ENCODE measurements around the gene KLF13. TPM values are rescaled to one million over a fixed set of nuclear protein-coding genes. Genes with fewer than 3 reads are reported as not detected.

KLF13 gene
- total RNA-seq, 1 experiment from 2014 or later = 32.9 TPM

DNA sequence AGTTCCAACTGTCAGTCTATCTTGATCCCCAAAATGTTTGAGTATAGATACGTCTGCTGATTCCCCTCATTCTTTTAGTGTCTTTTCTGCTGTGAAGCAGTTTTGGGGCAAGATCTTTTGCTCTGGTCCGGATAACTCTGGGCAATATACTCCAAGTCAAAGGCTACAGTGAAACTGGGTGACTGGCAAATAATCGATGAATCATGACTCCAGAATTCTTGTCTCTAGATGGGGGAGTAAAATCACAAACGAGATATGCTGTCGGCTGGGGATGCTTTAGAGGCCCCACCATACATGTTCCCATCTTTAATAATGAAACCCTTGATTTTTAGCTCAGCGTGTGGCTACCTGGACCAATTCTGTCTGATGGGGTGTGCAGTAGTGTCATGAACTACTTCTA lies 76.5 kb downstream of the KLF13 start:
- Histone ChIP-seq H2AFZ (ENCODE audit: low read length) (no peak overlapping the region), H3K9me2 (replicated peaks; ENCODE audit: insufficient read depth, low read length) (no peaks in the 10 kb centered on the region)

DNA sequence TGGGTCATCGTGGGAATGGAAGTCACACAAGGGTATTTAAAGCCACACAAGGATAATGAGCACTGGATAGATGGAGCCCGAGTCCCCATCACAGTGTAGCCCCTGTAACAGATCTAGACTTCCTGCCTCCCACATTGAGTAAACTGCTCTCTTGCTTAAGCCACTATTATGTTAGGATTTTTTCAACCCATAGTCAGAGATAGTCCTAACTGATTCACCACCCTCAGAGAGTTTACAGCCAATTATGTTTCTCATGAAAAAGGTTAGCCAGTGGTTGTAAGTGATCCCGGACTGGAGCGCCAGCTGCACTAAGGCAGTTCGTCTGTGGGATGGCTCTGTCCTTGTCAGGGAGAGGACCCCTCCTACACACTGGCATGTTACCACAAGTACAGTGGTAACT lies 77.0 kb downstream of the KLF13 start:
- no peak overlapping the region for H3K9ac ChIP-seq (ENCODE audit: low read length)
- H3K4me2 ChIP-seq (ENCODE audit: low read depth, low read length, poor library complexity, severe bottlenecking) = no peak overlapping the region
- no peaks in the 10 kb centered on the region for H3K4me1 ChIP-seq (ENCODE audit: low read length)
- DNase-seq = no peak
- H3K36me3 ChIP-seq (ENCODE audit: insufficient read depth, low read length) = no peaks in the 10 kb centered on the region
- H4K20me1 ChIP-seq (ENCODE audit: insufficient read depth, low read depth, low read length) = no peaks in the 10 kb centered on the region
- H3K27ac ChIP-seq (ENCODE audit: low read length) = no peak overlapping the region
- peaks cover 7% of the 10 kb centered on the region for H3K9me3 ChIP-seq (ENCODE audit: low read length)
- no peaks in the 10 kb centered on the region for H3K9me2 ChIP-seq (replicated peaks; ENCODE audit: insufficient read depth, low read length)
- no peaks in the 10 kb centered on the region for H3K27me3 ChIP-seq (ENCODE audit: low read length)
- no peak overlapping the region for H3K4me3 ChIP-seq (ENCODE audit: low read length)
- no peak overlapping the region for H2AFZ ChIP-seq (ENCODE audit: low read length)
- H3K79me2 ChIP-seq (ENCODE audit: low read length) = no peaks in the 10 kb centered on the region

More for the DNA sequence above, 76.5 kb downstream of the KLF13 start:
- Histone ChIP-seq H3K79me2 (ENCODE audit: low read length) (no peaks in the 10 kb centered on the region), H3K36me3 (ENCODE audit: insufficient read depth, low read length) (no peaks in the 10 kb centered on the region), H3K4me1 (ENCODE audit: low read length) (no peaks in the 10 kb centered on the region), H3K9ac (ENCODE audit: low read length) (no peak overlapping the region), H3K27ac (ENCODE audit: low read length) (no peak overlapping the region), H3K9me3 (ENCODE audit: low read length) (peaks cover 3% of the 10 kb centered on the region; the same call in 1 of the 2 replicates), H3K4me2 (ENCODE audit: low read depth, low read length, poor library complexity, severe bottlenecking) (no peak overlapping the region), H3K4me3 (ENCODE audit: low read length) (no peak overlapping the region), H3K27me3 (ENCODE audit: low read length) (no peaks in the 10 kb centered on the region), H4K20me1 (ENCODE audit: insufficient read depth, low read depth, low read length) (no peaks in the 10 kb centered on the region)
- no peak for DNase-seq

DNA sequence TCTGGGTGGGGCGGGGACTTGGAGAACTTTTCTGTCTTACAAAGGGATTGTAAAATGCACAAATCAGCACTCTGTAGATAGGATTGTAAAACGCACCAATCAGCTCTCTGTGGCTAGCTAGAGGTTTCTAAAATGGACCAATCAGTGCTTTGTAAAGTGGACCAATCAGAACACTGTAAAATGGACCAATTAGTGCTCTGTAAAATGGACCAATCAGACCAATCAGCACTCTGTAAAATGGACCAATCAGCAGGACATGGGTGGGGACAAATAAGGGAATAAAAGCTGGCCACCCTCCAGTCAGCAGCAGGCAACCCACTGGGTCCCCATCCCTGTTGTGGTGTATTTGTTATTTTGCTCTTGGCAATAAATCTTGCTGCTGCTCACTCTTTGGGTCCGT lies 77.7 kb downstream of the KLF13 start:
- H3K79me2 ChIP-seq (ENCODE audit: low read length) = no peaks in the 10 kb centered on the region
- no peaks in the 10 kb centered on the region for H3K9me2 ChIP-seq (replicated peaks; ENCODE audit: insufficient read depth, low read length)
- H3K4me1 ChIP-seq (ENCODE audit: low read length) = no peaks in the 10 kb centered on the region
- no peaks in the 10 kb centered on the region for H3K27me3 ChIP-seq (ENCODE audit: low read length)
- no peak for DNase-seq
- H3K4me2 ChIP-seq (ENCODE audit: low read depth, low read length, poor library complexity, severe bottlenecking) = no peak overlapping the region
- H3K27ac ChIP-seq (ENCODE audit: low read length) = no peak overlapping the region
- no peaks in the 10 kb centered on the region for H3K36me3 ChIP-seq (ENCODE audit: insufficient read depth, low read length)
- no peak overlapping the region for H3K9ac ChIP-seq (ENCODE audit: low read length)
- no peak overlapping the region for H2AFZ ChIP-seq (ENCODE audit: low read length)
- peaks cover 7% of the 10 kb centered on the region for H3K9me3 ChIP-seq (ENCODE audit: low read length)
- H4K20me1 ChIP-seq (ENCODE audit: insufficient read depth, low read depth, low read length) = no peaks in the 10 kb centered on the region
- no peak overlapping the region for H3K4me3 ChIP-seq (ENCODE audit: low read length)

DNA sequence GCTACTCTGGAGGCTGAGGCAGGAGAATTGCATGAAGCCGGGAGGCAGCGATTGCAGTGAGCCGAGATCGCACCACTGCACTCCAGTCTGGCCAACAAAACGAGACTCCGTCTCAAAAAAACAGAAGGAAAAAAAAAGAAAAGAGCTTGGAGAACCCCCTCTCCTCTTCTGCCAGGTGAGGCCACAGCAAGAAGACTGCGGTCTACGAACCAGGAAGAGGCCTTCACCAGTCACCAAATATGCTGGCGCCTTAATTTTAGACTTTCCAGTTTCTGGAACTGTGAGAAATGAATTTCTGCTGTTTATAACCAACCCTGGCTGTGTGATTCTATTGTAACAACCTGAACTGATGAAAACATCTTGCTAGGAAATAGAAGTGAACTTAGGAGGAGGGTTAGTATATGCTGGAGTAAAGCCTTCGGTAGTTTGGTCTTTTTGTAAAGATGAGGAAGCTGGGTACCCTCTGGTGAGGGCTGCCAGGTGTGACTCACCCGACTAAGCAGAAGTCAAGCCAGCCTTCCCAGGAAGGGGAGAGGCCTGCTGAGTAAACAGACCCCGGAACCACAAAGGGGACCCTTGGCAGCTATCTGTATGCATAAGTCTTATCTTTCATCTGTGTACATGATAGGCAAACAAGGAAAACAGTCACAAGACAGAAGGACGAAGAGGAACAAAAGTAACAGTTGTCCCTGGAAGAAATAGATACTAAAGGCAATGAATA lies 78.7 kb downstream of the KLF13 start:
- H3K9me3 ChIP-seq (ENCODE audit: low read length) = peaks cover 7% of the 10 kb centered on the region
- no peak overlapping the region for H3K27ac ChIP-seq (ENCODE audit: low read length)
- H2AFZ ChIP-seq (ENCODE audit: low read length) = no peak overlapping the region
- no peaks in the 10 kb centered on the region for H4K20me1 ChIP-seq (ENCODE audit: insufficient read depth, low read depth, low read length)
- no peak overlapping the region for H3K9ac ChIP-seq (ENCODE audit: low read length)
- H3K36me3 ChIP-seq (ENCODE audit: insufficient read depth, low read length) = no peaks in the 10 kb centered on the region
- H3K79me2 ChIP-seq (ENCODE audit: low read length) = no peaks in the 10 kb centered on the region
- no peaks in the 10 kb centered on the region for H3K27me3 ChIP-seq (ENCODE audit: low read length)
- H3K4me1 ChIP-seq (ENCODE audit: low read length) = no peaks in the 10 kb centered on the region
- no peak for DNase-seq
- no peak overlapping the region for H3K4me3 ChIP-seq (ENCODE audit: low read length)
- no peaks in the 10 kb centered on the region for H3K9me2 ChIP-seq (replicated peaks; ENCODE audit: insufficient read depth, low read length)
- H3K4me2 ChIP-seq (ENCODE audit: low read depth, low read length, poor library complexity, severe bottlenecking) = no peak overlapping the region

DNA sequence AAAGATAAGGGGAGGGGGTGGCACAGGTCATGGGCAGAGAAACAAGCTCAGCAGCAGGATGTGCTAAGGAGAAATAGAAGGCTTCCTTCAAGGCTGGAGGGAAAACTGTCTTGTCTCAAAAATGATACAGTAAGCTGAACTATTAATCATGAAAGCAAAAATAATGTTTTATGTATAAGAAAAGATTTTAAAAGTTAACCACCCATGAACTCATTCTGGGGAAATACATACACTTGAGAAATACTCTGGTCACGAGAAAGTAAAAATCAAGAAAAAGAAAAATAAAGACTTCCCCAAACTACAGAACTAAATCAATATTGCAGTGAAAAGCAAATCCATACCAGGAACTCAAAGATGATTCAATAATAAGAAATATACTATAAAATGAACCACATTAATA lies 80.7 kb downstream of the KLF13 start:
- H3K9me2 ChIP-seq (replicated peaks; ENCODE audit: insufficient read depth, low read length) = no peaks in the 10 kb centered on the region
- no peak overlapping the region for H3K27ac ChIP-seq (ENCODE audit: low read length)
- H3K79me2 ChIP-seq (ENCODE audit: low read length) = no peaks in the 10 kb centered on the region
- H3K9me3 ChIP-seq (ENCODE audit: low read length) = peaks cover 7% of the 10 kb centered on the region
- no peaks in the 10 kb centered on the region for H3K27me3 ChIP-seq (ENCODE audit: low read length)
- no peak for DNase-seq
- H3K36me3 ChIP-seq (ENCODE audit: insufficient read depth, low read length) = no peaks in the 10 kb centered on the region
- H3K4me1 ChIP-seq (ENCODE audit: low read length) = no peaks in the 10 kb centered on the region
- no peak overlapping the region for H2AFZ ChIP-seq (ENCODE audit: low read length)
- no peaks in the 10 kb centered on the region for H4K20me1 ChIP-seq (ENCODE audit: insufficient read depth, low read depth, low read length)
- no peak overlapping the region for H3K9ac ChIP-seq (ENCODE audit: low read length)
- H3K4me2 ChIP-seq (ENCODE audit: low read depth, low read length, poor library complexity, severe bottlenecking) = no peak overlapping the region
- no peak overlapping the region for H3K4me3 ChIP-seq (ENCODE audit: low read length)

DNA sequence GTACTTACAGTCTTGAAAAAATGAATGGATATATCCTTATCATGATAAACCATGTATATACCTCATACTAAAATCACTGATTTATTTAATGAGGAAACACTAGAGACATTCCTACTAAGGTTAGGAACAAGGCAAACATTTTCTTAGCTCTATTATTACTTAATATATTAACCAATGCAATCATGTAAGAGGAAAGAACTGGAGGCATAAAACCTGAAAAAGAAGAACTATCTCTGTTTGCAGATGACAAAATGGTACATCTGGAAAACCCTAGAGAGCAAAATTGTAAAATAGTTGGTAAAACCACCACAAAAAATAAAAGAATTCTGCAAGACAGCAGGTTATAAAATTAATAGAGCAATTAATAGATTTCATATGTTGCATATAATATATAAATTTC lies 81.2 kb downstream of the KLF13 start:
- H3K9me2 ChIP-seq (replicated peaks; ENCODE audit: insufficient read depth, low read length) = no peaks in the 10 kb centered on the region
- no peak overlapping the region for H2AFZ ChIP-seq (ENCODE audit: low read length)
- no peaks in the 10 kb centered on the region for H3K79me2 ChIP-seq (ENCODE audit: low read length)
- no peak for DNase-seq
- no peaks in the 10 kb centered on the region for H3K4me1 ChIP-seq (ENCODE audit: low read length)
- no peak overlapping the region for H3K4me3 ChIP-seq (ENCODE audit: low read length)
- H3K9ac ChIP-seq (ENCODE audit: low read length) = no peak overlapping the region
- H3K4me2 ChIP-seq (ENCODE audit: low read depth, low read length, poor library complexity, severe bottlenecking) = no peak overlapping the region
- H4K20me1 ChIP-seq (ENCODE audit: insufficient read depth, low read depth, low read length) = no peaks in the 10 kb centered on the region
- no peaks in the 10 kb centered on the region for H3K36me3 ChIP-seq (ENCODE audit: insufficient read depth, low read length)
- H3K9me3 ChIP-seq (ENCODE audit: low read length) = peaks cover 7% of the 10 kb centered on the region
- H3K27me3 ChIP-seq (ENCODE audit: low read length) = no peaks in the 10 kb centered on the region
- no peak overlapping the region for H3K27ac ChIP-seq (ENCODE audit: low read length)

DNA sequence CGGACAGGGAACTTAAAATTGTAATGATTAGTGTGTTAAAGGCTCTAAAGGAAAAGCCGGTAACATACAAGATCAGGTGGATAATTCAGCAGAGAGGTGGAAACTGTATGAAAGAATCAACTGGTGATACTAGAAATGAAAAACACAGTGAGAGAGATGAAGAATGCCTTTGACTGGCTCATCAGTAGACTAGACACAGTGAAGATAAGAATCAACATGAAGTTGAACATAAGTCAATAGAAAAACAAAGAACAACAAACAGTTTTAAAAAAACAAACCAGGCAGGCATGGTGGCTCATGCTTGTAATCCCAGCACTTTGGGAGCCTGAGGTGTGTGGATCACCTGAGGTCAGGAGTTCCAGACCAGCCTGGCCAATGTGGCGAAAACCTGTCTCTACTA lies 82.1 kb downstream of the KLF13 start:
- Histone ChIP-seq H2AFZ (ENCODE audit: low read length) (no peak overlapping the region), H3K27ac (ENCODE audit: low read length) (no peak overlapping the region), H3K79me2 (ENCODE audit: low read length) (no peaks in the 10 kb centered on the region), H3K9me2 (replicated peaks; ENCODE audit: insufficient read depth, low read length) (no peaks in the 10 kb centered on the region), H3K27me3 (ENCODE audit: low read length) (no peaks in the 10 kb centered on the region), H3K9ac (ENCODE audit: low read length) (no peak overlapping the region), H4K20me1 (ENCODE audit: insufficient read depth, low read depth, low read length) (no peaks in the 10 kb centered on the region), H3K4me3 (ENCODE audit: low read length) (no peak overlapping the region), H3K4me1 (ENCODE audit: low read length) (no peaks in the 10 kb centered on the region), H3K9me3 (ENCODE audit: low read length) (peaks cover 7% of the 10 kb centered on the region), H3K4me2 (ENCODE audit: low read depth, low read length, poor library complexity, severe bottlenecking) (no peak overlapping the region), H3K36me3 (ENCODE audit: insufficient read depth, low read length) (no peaks in the 10 kb centered on the region)
- DNase-seq = no peak

DNA sequence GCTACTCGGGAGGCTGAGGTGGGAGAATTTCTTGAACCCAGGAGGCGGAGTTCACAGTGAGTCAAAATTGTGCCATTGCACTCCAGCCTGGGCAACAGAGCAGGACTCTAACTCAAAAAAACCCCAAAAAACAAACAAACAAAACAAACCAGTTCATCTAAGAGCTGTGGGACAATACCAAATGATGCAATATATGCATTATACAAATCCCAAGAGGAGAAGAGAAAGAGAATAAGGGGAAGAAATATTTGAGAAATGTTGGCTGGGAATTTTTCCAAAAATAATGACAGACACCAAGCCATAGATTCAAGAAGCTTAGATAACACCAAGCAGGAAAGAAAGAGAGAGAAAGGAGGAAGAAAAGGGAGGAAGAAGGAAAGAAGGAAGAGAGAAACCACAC lies 82.5 kb downstream of the KLF13 start:
- H3K27me3 ChIP-seq (ENCODE audit: low read length) = no peaks in the 10 kb centered on the region
- H2AFZ ChIP-seq (ENCODE audit: low read length) = no peak overlapping the region
- peaks cover 5% of the 10 kb centered on the region for H3K9me3 ChIP-seq (ENCODE audit: low read length)
- H3K9ac ChIP-seq (ENCODE audit: low read length) = no peak overlapping the region
- no peaks in the 10 kb centered on the region for H3K79me2 ChIP-seq (ENCODE audit: low read length)
- no peak overlapping the region for H3K27ac ChIP-seq (ENCODE audit: low read length)
- H3K4me3 ChIP-seq (ENCODE audit: low read length) = no peak overlapping the region
- H3K9me2 ChIP-seq (replicated peaks; ENCODE audit: insufficient read depth, low read length) = no peaks in the 10 kb centered on the region
- H4K20me1 ChIP-seq (ENCODE audit: insufficient read depth, low read depth, low read length) = no peaks in the 10 kb centered on the region
- no peak for DNase-seq
- no peaks in the 10 kb centered on the region for H3K4me1 ChIP-seq (ENCODE audit: low read length)
- H3K4me2 ChIP-seq (ENCODE audit: low read depth, low read length, poor library complexity, severe bottlenecking) = no peak overlapping the region
- H3K36me3 ChIP-seq (ENCODE audit: insufficient read depth, low read length) = no peaks in the 10 kb centered on the region

All from Karpas-422 (cell line).